WERI-Rb-1 (cell line): Measurements from ENCODE around the gene L3MBTL2.

ENCODE experiments used
- DNase-seq: peaks from one replicate; pipeline ENCODE4 v3.0.0-alpha.2; 2020
- H3K27ac ChIP-seq: fragments of 250-450 bp; sonication (Bioruptor Pico); 2 replicates; pipeline ENCODE4 v1.5.1; 2020; ENCODE audit warnings: mild to moderate bottlenecking, moderate library complexity
- H3K27me3 ChIP-seq: fragments of 250-450 bp; sonication (Bioruptor Pico); 2 replicates; pipeline ENCODE4 v1.5.1; 2021; ENCODE audit warnings: mild to moderate bottlenecking, low read depth, moderate library complexity; ENCODE audit not compliant: insufficient read depth, severe bottlenecking
- H3K36me3 ChIP-seq: fragments of 250-450 bp; sonication (Bioruptor Pico); 2 replicates; pipeline ENCODE4 v1.5.1; 2020; ENCODE audit warnings: mild to moderate bottlenecking, moderate library complexity
- H3K4me3 ChIP-seq: 2 replicates; pipeline ENCODE4 v1.5.1; 2011; ENCODE audit warnings: low read depth, mild to moderate bottlenecking, control low read depth, low read length
- H3K9me3 ChIP-seq: fragments of 250-450 bp; sonication (Bioruptor Pico); 2 replicates; pipeline ENCODE4 v1.5.1; 2021; ENCODE audit warnings: mild to moderate bottlenecking, moderate library complexity; ENCODE audit not compliant: severe bottlenecking
- CTCF ChIP-seq: IDR thresholded peaks from 2 replicates; pipeline ENCODE4 v1.5.1; 2011; ENCODE audit warnings: low read depth, mild to moderate bottlenecking, control low read depth, inconsistent platforms, low read length

L3MBTL2 gene

GRCh38 chr22:41181349-41182241, 23.5 kb upstream of the L3MBTL2 start:
- Histone ChIP-seq H3K36me3 (peaks cover 25% of the 10 kb centered on the region), H3K27ac (no peak overlapping the region), H3K27me3 (no peaks in the 10 kb centered on the region), H3K4me3 (no peak overlapping the region), H3K9me3 (no peaks in the 10 kb centered on the region)
- no peak for TF ChIP-seq CTCF
- no peak for DNase-seq

- Histone ChIP-seq H3K4me3 (no peak overlapping the region), H3K9me3 (no peaks in the 10 kb centered on the region), H3K36me3 (no peaks in the 10 kb centered on the region; the same call in 1 of the 2 replicates), H3K27me3 (no peaks in the 10 kb centered on the region), H3K27ac (no peak overlapping the region)
- TF ChIP-seq CTCF = no peak
- DNase-seq = no peak
Observed at GRCh38 chr22:41184679-41185078, 20.4 kb upstream of the L3MBTL2 start.

DNA sequence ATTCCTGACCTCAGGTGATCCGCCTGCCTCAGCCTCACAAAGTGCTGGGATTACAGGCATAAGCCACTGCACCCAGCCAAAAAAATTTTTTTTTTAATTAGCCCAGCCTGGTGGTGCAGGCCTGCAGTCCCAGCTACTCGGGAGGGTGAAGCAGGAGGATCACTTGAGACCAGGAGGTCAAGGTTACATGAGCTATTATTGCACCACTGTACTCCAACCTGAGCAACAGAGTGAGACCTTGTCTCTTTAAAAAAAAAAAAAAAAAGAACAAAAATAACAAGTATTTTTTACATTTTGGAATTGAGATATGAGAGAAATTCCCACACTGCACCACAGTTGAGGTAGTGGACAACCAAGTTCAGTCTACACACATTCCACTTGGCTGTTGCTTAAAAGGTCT, 13.6 kb upstream of the L3MBTL2 start:
- Histone ChIP-seq H3K4me3 (no peak overlapping the region), H3K27ac (no peak overlapping the region), H3K36me3 (no peaks in the 10 kb centered on the region), H3K9me3 (no peaks in the 10 kb centered on the region), H3K27me3 (no peaks in the 10 kb centered on the region)
- no peak for DNase-seq
- TF ChIP-seq CTCF = no peak

GRCh38 chr22:41193829-41194228, 11.3 kb upstream of the L3MBTL2 start:
- no peak overlapping the region for H3K4me3 ChIP-seq
- H3K36me3 ChIP-seq = no peaks in the 10 kb centered on the region
- H3K27me3 ChIP-seq = no peaks in the 10 kb centered on the region
- H3K27ac ChIP-seq = no peak overlapping the region
- no peaks in the 10 kb centered on the region for H3K9me3 ChIP-seq
- TF ChIP-seq CTCF = no peak
- no peak for DNase-seq

DNA sequence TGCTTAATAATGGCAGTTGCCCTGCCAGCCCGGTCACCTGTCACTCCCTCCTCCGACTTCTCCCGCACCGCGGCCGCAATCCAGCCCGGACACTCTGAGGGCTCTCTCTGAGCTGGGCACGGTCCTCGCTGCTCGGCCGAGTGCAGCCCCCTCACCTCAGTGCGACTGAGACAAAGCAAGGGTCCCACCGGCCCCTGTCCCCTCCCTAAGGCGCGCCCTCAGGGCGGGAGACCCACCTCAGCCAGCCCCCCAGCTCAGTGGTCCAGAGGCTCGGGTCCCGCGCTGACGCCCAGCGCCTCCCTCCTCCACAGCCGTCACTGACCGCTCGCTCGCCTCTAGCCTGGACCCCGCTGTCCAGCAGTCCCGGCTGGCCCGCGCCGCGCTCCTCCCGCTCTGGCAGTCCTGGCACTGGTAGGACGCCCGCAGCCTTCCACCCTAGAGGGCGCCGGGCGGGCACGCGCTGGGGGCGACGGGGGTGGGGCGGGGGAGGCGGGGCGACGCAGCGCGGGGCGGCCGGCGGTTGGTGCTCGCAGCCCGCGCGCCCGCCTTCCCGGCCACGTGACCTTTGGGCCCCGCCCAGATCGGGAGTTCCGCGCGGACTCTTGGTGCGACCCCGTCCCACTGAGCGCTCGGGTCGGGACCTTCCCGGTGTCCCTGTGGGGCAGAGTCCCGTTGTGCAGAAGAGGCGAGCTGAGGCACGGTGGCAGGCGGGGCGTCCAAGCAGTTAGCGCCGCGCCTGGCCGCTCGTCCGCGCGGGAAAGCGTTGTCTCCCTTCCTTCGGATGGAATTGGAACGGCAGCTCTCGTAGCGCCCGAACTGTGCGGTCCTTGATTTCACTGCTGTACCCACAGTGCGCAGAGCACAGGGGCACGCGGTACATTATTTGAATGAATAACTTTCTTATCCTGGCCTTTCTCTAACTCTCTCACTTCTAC, 7.8 kb upstream of the L3MBTL2 start:
- peak overlapping the region; percentile 70 for H3K27ac ChIP-seq

More for the DNA sequence above, 7.8 kb upstream of the L3MBTL2 start:
- Histone ChIP-seq H3K9me3 (no peaks in the 10 kb centered on the region), H3K4me3 (peak overlapping the region; percentile 71), H3K27me3 (no peaks in the 10 kb centered on the region), H3K36me3 (no peaks in the 10 kb centered on the region)
- peak; percentile 90 for DNase-seq
- TF ChIP-seq CTCF = no peak
